K562 (cell line): ENCODE data around the gene B3GALT4. TPM values are rescaled to one million over a fixed set of nuclear protein-coding genes. Genes with fewer than 3 reads are reported as not detected.

Source experiments
- FOXA3 ChIP-seq, 2 experiments: fragments of 450-650 bp in 1 of 2; sonication (generic) in 1 of 2; formaldehyde crosslinking; IDR thresholded peaks in 1 of 2; conservative IDR thresholded peaks in 1 of 2; 2 replicates each; pipeline versions ENCODE4 v1.4.0 to v1.8.0; 2020 to 2022; ENCODE audit warnings: mild to moderate bottlenecking in 2 of 2, missing genetic modification reagents in 1 of 2
- FUS ChIP-seq: fragments of 200-400 bp; formaldehyde crosslinking; optimal IDR thresholded peaks from 2 replicates; pipeline ENCODE3; 2017; ENCODE audit warnings: low read depth, low read length
- MEF2A ChIP-seq: IDR thresholded peaks from 2 replicates; pipeline ENCODE4 v1.6.1; 2011; ENCODE audit warnings: low read depth, mild to moderate bottlenecking, low read length, moderate library complexity; ENCODE audit not compliant: control insufficient read depth
- NFIX ChIP-seq: fragments of 250-450 bp; sonication (Bioruptor Pico); IDR thresholded peaks from 2 replicates; pipeline ENCODE4 v1.4.0; 2020; ENCODE audit warnings: low read depth, mild to moderate bottlenecking, moderate library complexity
- NR2C2 ChIP-seq, 2 experiments: fragments of 200-800 bp in 1 of 2; sonication (Bioruptor generic) in 1 of 2; sonication (generic) in 1 of 2; formaldehyde crosslinking in 1 of 2; IDR thresholded peaks; 2 replicates each; pipeline versions ENCODE4 v1.6.1 to v1.8.0; 2016 to 2022; ENCODE audit warnings: mild to moderate bottlenecking in 1 of 2, missing compliant biosample characterization in 1 of 2, missing genetic modification characterization in 1 of 2, missing genetic modification reagents in 1 of 2
- POU5F1 ChIP-seq: fragments of 150-350 bp; IDR thresholded peaks from 2 replicates; pipeline ENCODE4 v1.6.1; 2014; ENCODE audit warnings: borderline replicate concordance, low read length, low read depth, mild to moderate bottlenecking; ENCODE audit not compliant: partially characterized antibody
- PTTG1 ChIP-seq: fragments of 450-650 bp; IDR thresholded peaks from 2 replicates; pipeline ENCODE4 v1.6.1; 2016; ENCODE audit warnings: low read depth, mild to moderate bottlenecking, missing genetic modification characterization, missing compliant biosample characterization
- RAD21 ChIP-seq, 2 experiments: fragments of 250-450 bp in 1 of 2; fragments of 450-650 bp in 1 of 2; sonication (Bioruptor Pico) in 1 of 2; formaldehyde crosslinking in 1 of 2; IDR thresholded peaks in 1 of 2; conservative IDR thresholded peaks in 1 of 2; 2 replicates each; pipeline versions ENCODE4 v1.4.0 to v1.8.0; 2020 to 2022; ENCODE audit warnings: mild to moderate bottlenecking in 2 of 2, moderate library complexity in 1 of 2
- RBBP5 ChIP-seq: fragments of 200-600 bp; sonication (generic); IDR thresholded peaks from 2 replicates; pipeline ENCODE4 v1.6.1; 2012; ENCODE audit warnings: borderline replicate concordance, mild to moderate bottlenecking, low read length, control low read depth, inconsistent platforms; ENCODE audit not compliant: insufficient read depth, poor library complexity, severe bottlenecking
- SLC30A9 ChIP-seq: fragments of 250-450 bp; sonication (Bioruptor Pico); IDR thresholded peaks from 2 replicates; pipeline ENCODE4 v1.8.0; 2022; ENCODE audit warnings: mild to moderate bottlenecking, moderate library complexity
- SMARCA5 ChIP-seq: fragments of 450-650 bp; IDR thresholded peaks from 2 replicates; pipeline ENCODE4 v1.6.1; 2016
- SMC3 ChIP-seq: conservative IDR thresholded peaks from 2 replicates; pipeline ENCODE4 v1.6.1; 2011; ENCODE audit warnings: low read depth, low read length, improper control_type of control experiment; ENCODE audit not compliant: insufficient read depth
- YBX1 ChIP-seq: fragments of 450-650 bp; IDR thresholded peaks from 2 replicates; pipeline ENCODE4 v1.7.1; 2016; ENCODE audit warnings: mild to moderate bottlenecking
- ZBTB9 ChIP-seq: fragments of 450-650 bp; formaldehyde crosslinking; IDR thresholded peaks from 2 replicates; pipeline ENCODE4 v1.4.0; 2020; ENCODE audit warnings: mild to moderate bottlenecking, moderate library complexity
- ZKSCAN3 ChIP-seq: fragments of 250-450 bp; sonication (Bioruptor Pico); IDR thresholded peaks from 2 replicates; pipeline ENCODE4 v1.4.0; 2020
- ZNF124 ChIP-seq: sonication (generic); formaldehyde crosslinking; IDR thresholded peaks from 2 replicates; pipeline ENCODE4 v1.8.1; 2022; ENCODE audit warnings: missing genetic modification reagents
- ZNF165 ChIP-seq: fragments of 250-450 bp; sonication (Bioruptor Pico); IDR thresholded peaks from 2 replicates; pipeline ENCODE4 v1.4.0; 2020; ENCODE audit warnings: borderline replicate concordance
- ZNF253 ChIP-seq: fragments of 250-450 bp; sonication (Bioruptor Pico); conservative IDR thresholded peaks from 2 replicates; pipeline ENCODE4 v1.6.1; 2021; ENCODE audit warnings: mild to moderate bottlenecking
- ZNF263 ChIP-seq: sonication (generic); formaldehyde crosslinking; IDR thresholded peaks from 2 replicates; pipeline ENCODE4 v1.8.0; 2022; ENCODE audit warnings: mild to moderate bottlenecking, missing genetic modification reagents, borderline replicate concordance
- ZNF518B ChIP-seq: fragments of 250-450 bp; sonication (Bioruptor Pico); IDR thresholded peaks from 2 replicates; pipeline ENCODE4 v1.5.0; 2021; ENCODE audit warnings: mild to moderate bottlenecking, moderate library complexity
- ZNF699 ChIP-seq: fragments of 250-450 bp; sonication (Bioruptor Pico); IDR thresholded peaks from 2 replicates; pipeline ENCODE4 v1.8.0; 2021; ENCODE audit warnings: mild to moderate bottlenecking, moderate library complexity; ENCODE audit not compliant: insufficient replicate concordance
- ZNF77 ChIP-seq: fragments of 250-450 bp; sonication (Bioruptor Pico); IDR thresholded peaks from 2 replicates; pipeline ENCODE4 v1.5.0; 2020
- polyA plus RNA-seq, 8 experiments: library from polyadenylated mRNA; depleted of rRNA in 4 of 8; stranded (reverse) in 5 of 8; unstranded in 3 of 8; fragments of >200 nt; fragmentation: Nextera tagmentation in 2 of 8; fragmentation: Illumina TruSeq in 1 of 8; extraction: Ambion mirVana in 2 of 8; extraction: Trizol in 1 of 8; gene quantifications; 2 replicates each; pipeline versions ENCODE4 v1.2.1 to v1.2.3, GENCODE V29; 2011 to 2014; ENCODE audit warnings: inconsistent platforms in 1 of 8, missing spikeins in 1 of 8
- total RNA-seq, 7 experiments: library from RNA; depleted of rRNA in 6 of 7; stranded (reverse); fragments of >200 nt in 6 of 7; fragmentation: Illumina TruSeq in 2 of 7; extraction: Trizol in 2 of 7; gene quantifications; 2 replicates each; pipeline versions ENCODE4 v1.2.1 to v1.2.3, GENCODE V29; 2011 to 2021; ENCODE audit warnings: low replicate concordance in 1 of 7

B3GALT4 gene
- total and polyA plus RNA-seq, 9 of the 15 experiments (the other 6 are each of a cell fraction or from before 2014, with no cell fraction given) = 0.11 to 1.3 (median 0.53) TPM; not detected in 1

- TF ChIP-seq SLC30A9 (no peak), ZNF518B (CRISPR knock-in tag) (no peak), ZKSCAN3 (CRISPR knock-in tag) (no peak), ZNF77 (no peak), ZNF124 (CRISPR knock-in tag) (no peak), FOXA3 (CRISPR knock-in tag; conservative IDR thresholded peaks at IDR 0.05 in 1 of 2, IDR thresholded peaks at IDR 0.05 in 1 of 2) (peak; percentile 43 to 83; a peak in 3 of 4 replicates), RBBP5 (peak; percentile 62), FUS (no peak), ZNF253 (CRISPR knock-in tag) (no peak), NR2C2 (CRISPR knock-in tag; IDR thresholded peaks at IDR 0.05) (peak; percentile 84; the same call in 1 of the 2 replicates), NR2C2 (tag; IDR thresholded peaks at IDR 0.05) (peak; percentile 82), SMARCA5 (peak; percentile 44), MEF2A (peak; percentile 57; the same call in 1 of the 2 replicates), NFIX (CRISPR knock-in tag) (no peak), POU5F1 (no peak), SMC3 (peak; percentile 70), YBX1 (no peak), ZNF263 (peak; percentile 69), ZNF165 (no peak), RAD21 (CRISPR knock-in tag; conservative IDR thresholded peaks at IDR 0.05 in 1 of 2, IDR thresholded peaks at IDR 0.05 in 1 of 2) (peak; percentile 68 to 69), PTTG1 (tag) (no peak), ZNF699 (no peak), ZBTB9 (CRISPR knock-in tag) (peak; percentile 75)
Observed at GRCh38 chr6:33299237-33299944, 22.5 kb downstream of the B3GALT4 start (continued).
